Measurements from ENCODE around the gene EIF1AD.
A peak's percentile ranks its signal among the peaks of the same experiment; 100 is the strongest.

The EIF1AD gene, protein sequence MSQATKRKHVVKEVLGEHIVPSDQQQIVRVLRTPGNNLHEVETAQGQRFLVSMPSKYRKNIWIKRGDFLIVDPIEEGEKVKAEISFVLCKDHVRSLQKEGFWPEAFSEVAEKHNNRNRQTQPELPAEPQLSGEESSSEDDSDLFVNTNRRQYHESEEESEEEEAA

DNA sequence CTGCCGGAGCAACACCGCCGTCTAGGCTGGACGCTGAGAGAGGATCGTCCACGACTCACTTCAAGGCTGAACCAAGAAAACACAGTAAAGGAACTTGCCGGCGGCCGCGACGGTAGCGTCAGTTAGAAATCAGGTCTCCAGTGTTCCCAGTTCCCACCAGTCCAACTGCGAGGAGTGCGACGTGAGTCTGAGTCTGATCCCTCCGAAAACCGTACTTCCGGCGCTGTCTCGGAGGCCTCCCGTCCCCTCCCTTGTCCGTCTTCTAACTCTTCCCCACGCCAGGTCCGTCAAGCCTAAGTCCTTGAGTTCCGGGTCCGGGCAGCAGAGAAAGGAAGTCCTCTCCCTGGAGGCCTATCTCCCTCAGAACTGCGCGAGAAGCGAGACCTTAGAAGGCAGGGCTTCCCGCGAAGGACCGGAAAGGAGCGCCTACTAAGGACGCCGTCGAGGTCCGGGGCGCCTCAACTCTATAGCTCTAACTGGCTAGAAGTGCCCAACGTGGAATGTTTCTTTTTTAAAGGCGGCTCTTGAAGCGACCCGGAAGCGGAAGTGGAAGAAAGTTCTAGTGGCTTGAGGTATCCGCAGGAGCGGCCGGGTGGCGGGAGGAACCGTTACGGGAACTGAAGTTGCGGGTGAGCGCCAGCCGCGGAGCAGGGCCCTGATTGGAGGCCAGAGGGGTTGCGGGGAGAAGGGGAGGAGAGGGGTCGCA is at the start of gene EIF1AD, which contains the start of gene BANF1:
Gene EIF1AD, minus strand, starts transcription at position 216 of the 706 bp plus-strand sequence. CDS start 1,768 bp downstream, outside the sequence.
Gene BANF1, plus strand, starts transcription at position 562 of the 706 bp plus-strand sequence. CDS start 748 bp downstream, outside the sequence.
- H3K27ac ChIP-seq: peak within 1 kb of the TSS; percentile 43 to 98 (median 92)

DNA sequence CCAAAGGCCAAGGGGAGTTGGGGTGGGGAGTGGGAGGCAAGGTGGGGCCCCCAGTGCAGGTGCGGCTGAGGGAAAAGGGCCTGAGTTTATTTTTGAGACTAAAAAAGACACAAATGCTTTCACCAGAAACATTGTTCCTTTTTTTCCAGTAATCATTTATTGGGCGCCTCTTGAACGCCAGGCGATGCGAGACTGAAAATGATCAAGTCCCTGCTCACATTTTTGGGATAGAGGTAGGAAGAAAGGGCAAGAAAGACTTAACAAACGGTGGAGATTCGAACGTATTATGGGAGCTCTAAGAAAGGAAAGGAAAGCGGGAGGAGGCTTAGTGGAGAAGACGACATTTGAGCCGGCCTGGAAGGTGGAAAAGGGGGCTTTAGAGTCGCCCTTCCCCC is 49.4 kb upstream of the EIF1AD start:
- H3K4me3 ChIP-seq: peak overlapping the region; percentile 81 to 99 (median 95)
- peak overlapping the region; percentile 62 to 96 (median 89) for H3K27ac ChIP-seq

More for the DNA sequence above, at the start of gene EIF1AD, which contains the start of gene BANF1:
- peak within 1 kb of the TSS; percentile 54 to 96 (median 92) for H3K4me3 ChIP-seq

DNA sequence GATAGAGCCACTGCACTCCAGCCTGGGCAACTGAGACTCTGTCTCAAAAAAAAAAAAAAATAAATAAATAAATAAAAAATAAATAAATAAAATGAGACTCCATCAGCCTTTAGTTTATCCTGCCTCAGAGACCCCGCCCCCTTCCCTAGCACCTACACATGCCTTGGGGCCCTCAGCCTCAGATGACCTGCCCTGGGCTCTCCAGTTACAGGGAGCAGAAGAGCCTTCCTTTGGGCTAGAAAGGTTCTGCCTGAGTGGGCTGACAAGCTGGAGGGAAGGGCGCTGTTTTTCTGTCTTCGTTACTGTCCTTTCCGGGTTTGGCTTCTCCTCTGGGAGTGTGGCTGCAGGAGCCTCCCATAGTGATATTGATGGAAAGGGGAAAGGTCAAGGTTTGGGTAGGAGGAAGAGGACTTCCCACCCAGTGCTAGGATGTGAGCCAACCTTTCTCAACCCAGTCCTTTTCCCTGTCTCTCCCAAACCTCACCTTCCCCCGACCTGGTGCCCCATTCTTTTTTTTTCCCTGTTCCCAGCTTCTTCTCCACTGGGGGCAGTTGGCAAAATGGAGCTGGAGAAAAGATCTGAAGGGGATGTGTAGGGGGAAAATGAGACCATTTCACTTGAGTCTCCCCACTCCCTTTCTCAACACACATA is 48.7 kb upstream of the EIF1AD start:
- peak overlapping the region in 11 of 21 experiments; percentile 72 to 95 (median 89) for H3K27ac ChIP-seq
- no peak overlapping the region for H3K4me3 ChIP-seq

DNA sequence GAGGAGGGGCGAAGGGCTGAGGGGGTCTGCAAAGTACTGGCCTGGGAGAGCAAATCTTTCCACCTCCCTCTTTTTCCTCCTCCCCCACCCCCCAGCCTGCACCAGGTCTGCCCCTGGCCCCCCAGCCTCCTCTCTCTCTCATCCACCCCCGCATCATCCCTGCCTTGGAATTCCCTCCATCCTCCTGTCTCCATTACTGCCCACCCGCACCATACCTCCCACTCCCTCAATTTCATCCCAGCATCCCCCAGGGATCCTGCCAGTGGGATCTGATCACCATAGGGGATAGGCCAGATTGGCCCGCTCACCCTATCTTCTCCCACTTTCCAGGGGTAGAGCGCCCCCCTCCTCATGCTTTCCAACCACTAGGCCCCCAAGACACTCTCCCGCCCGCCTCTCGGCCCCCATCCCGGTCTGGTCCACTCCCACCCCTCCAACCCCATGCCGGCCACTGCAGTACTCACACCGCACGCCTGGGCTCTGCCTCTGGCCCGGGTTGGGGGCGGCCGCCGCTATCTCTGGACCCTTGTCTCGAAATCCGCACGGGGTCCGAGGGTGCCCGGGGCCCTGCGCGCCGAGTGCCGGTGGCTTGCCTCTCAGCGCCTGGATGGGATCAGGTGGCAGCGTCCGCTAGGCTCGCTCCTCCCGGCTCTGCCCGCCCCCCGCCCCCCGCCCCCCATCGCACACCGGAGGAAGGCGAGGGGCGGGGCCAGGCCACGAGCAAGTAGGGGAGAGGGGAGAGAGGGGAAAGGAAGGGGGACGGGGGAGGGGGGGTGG is 46.8 kb upstream of the EIF1AD start, which contains the start of gene GAL3ST3:
Gene GAL3ST3, minus strand, starts transcription at position 615 of the 777 bp plus-strand sequence. CDS start 3,746 bp downstream, outside the sequence.
- Histone ChIP-seq H3K27ac (no peak within 1 kb of the TSS), H3K4me3 (no peak within 1 kb of the TSS)

DNA sequence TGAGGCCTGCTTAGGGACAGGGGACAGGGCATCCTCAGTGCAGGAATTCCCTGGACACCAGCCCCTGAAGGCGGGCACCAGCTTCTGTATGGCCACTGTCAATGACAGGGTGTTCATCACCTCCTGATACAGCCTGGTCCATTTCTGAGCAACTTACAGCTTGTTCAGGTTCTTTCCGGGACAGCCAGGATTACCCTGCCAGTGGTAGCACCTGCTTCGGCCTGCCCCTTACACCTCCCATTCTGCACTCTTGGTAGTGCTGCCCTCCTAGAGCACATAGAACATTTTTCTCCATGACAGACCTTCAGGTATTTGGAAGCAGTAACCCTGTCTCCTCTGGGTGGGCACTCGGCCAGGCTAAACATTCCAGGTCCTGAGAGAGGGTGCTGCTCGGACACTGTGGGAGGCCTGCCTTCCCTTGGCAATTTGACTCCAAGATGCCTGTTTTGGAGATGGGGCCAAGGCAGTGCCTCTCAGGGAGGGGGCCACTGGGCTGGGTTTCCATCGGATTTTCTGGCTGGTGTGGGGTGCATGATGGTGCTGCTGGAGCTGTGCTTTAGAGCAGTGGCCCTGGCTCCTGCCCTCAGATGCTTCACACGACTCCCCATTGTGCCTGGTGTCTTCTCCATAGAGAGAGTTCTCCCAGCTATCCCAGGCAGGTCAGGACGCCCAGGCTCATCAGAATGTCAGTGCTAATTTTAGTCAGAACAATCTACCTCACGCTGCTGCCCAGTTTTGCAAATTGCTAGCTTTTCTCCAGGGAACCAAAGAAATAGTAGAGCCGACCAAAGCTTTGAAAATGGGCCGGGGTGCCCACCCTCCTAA is 45.8 kb upstream of the EIF1AD start:
- H3K4me3 ChIP-seq: no peak overlapping the region
- no peak overlapping the region for H3K27ac ChIP-seq

DNA sequence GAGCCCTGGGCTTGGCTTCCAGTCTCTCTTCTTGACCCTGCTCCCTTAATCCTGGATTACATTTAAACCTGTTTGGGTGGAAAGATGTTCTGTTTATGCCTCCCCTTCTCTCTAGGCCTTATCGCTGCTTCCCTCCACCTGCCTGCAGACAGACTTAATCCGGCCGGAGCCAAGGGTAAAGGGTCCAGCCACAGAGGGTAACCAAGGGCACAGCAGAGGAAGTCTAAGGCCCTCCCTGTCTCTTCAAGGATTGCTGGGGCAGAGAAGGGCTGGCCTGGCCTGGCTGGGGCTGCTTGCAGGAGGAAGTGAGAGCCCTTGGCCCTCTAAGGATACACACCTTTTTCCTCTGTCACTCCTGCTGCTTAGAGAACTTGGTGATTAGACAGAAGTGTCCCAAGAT is 44.9 kb upstream of the EIF1AD start:
- H3K4me3 ChIP-seq: no peak overlapping the region
- H3K27ac ChIP-seq: no peak overlapping the region

DNA sequence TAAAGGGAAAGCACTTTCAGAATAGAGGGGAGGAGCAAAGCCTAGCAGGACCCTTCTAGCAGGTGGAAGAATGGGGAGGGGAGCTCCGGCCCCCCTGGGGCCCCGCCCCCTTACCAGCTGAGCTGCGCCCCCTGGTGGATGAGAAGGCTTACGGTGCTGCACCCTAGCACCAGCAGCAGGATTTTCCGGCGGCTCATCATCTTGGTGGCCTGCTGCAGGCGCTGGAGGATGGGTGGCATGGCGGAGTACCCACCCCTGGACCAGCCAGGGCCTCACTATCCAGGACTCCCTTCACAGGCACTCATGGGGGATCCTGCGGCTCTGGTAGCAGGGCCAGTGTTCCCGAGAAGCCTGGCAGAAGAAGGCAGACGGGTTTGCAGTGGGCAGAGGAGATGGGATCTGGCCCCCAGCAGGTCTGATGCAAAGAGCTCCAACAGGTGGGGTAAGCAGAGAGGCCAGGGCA is 43.3 kb upstream of the EIF1AD start:
- no peak overlapping the region for H3K4me3 ChIP-seq
- no peak overlapping the region for H3K27ac ChIP-seq

DNA sequence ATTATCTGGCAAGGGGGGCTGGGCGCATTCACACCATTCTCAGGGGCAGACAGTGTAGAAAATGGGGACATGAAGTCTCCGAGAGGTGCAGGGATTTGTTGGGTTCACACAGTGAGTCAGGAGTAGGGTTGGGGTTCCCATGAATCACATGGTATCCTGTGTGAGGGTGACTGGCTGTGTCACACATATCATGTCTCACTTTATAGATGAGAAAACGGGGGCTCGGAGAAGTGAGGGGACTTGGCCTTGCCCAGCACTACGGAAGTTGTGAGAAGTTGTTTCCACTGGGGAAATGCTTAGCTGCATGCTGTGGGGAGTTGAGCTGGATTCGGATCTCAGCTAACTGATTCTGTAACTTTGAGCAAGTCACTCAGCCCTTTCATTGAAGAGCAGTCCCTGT is 42.8 kb upstream of the EIF1AD start:
- no peak overlapping the region for H3K27ac ChIP-seq
- no peak overlapping the region for H3K4me3 ChIP-seq

DNA sequence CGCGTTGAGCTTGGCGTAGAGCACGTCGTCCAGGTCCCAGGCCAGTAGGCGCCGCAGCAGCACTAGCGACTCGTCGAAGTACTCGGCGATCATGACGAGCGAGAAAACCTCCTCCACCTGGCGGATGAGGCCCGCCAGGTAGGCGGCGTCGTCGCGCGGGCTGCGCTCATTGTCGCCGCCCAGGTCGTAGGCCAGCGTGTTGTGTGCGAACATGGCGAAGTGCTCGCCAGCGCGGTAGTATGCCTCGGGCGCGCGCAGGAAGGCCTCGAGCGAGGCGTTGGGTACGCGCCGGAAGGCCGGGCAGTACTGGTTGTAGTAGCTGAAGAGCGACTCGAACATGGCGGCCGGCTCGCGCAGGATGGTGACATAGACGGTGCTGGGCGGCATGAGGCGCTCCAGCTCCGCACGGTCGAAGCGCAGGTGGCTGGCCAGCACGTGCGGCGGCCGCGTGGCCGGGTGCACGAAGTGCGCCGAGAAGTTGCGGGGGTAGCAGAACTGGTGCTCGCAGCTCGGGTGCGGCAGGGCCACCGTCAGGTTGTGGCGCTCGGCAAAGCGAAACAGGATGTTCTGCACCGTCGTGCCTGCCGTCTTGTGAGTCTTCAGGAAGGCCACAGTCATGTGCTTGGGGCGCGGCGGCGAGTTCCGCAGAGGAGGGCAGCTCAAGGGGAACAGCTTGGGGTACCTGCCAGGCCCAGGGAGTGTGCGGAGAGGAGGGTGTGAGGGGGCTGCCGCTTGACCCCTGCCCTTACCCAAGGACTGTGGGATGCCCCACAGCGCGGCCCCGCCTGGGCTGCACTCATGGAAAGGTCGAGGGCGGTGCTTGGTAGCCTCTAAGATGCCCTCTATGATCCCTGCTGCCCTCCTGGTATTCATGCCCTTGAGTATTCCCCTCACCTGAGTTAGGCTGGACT is 41.3 kb upstream of the EIF1AD start:
- Histone ChIP-seq H3K4me3 (no peak overlapping the region), H3K27ac (no peak overlapping the region)

DNA sequence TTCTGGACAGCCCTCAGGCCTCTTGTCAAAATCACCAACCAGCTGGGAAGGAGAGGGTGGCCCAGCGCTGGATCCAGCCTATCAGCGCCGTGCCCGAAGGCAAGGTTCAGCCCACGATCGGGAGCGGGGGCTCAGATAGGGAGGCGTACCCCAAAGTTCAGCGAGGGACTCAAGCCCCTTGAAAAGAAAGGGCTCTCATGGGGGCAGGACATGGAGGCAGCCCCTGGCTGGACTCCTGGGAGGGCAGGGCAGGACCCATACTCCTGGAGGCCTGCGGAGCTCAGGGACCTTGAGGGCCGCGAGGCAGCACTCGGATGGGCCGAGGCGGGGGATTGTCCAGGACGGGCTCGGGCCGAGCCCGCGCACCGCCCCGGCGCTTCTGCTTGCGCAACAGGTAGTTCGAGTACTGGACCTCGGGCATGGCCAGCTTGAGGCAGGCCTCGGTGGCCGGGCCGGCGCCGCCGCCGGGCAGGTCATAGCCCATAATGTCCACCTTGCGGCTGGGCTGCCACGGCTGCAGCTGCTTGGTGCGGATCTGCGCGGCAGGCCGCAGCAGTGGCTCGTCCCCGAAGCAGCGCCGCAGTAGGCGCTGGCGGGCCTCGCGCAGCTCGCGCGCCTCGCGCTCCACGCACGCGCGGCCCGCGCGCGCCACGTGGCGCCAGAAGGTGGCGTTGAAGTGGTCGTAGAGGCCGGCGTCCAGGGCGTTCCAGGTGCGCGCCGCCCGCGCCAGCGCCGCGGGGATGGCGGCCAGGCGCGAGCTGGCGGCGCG is 40.5 kb upstream of the EIF1AD start:
- no peak overlapping the region for H3K27ac ChIP-seq
- no peak overlapping the region for H3K4me3 ChIP-seq

DNA sequence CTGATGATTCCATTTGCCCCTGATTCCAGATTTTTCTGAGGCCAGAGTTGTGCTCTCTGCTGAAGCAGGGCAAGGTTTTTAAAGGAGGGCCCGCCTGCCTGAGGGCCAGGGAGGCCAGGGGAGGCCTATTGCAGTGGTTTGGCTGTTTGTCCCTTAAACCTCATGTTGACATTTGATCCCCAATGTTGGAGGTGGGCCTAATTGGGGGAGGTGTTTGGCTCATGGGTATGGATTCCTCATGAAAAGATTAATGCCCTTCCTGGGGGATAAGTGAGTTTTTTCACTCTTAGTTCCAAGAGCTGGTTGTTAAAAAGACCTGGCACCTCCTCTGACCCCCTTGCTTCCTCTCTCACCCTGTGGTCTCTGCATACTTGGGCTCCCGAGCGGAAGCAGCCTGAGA is 37.8 kb upstream of the EIF1AD start:
- Histone ChIP-seq H3K27ac (no peak overlapping the region), H3K4me3 (no peak overlapping the region)

DNA sequence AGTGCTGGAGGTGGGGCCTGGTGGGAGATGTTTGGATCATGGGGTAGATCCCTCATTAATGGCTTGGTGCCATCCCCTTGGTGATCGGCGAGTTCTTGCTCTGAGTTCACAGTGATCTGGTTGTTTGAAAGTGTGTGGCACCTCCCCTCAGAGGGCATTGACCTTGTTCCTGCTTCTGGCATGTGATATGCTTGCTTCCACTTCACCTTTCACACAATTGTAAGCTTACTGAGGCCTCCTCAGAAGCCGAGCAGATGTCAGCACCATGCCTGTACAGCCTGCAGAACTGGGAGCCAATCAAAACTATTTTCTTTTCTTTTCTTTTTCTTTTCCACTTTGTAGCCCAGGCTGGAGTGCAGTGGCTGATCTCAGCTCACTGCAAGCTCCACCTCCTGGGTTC is 35.4 kb upstream of the EIF1AD start:
- H3K4me3 ChIP-seq: no peak overlapping the region
- no peak overlapping the region for H3K27ac ChIP-seq

DNA sequence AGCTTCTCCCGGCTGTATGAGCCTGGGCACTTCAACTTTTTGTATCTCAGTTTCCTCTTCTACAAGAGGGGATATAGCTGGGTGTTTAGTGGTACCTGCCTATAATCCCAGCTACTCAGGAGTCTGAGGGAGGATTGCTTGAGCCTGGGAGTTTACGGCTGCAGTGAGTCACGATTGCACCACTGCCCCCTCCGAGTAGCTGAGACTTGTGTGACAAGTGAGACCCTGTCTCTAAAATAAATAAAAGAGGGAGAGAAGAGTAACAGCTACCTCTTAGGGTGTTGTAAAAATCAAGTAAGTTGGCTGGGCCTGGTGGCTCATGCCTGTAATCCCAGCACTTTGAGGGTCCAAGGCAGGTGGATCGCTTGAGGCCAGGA is 34.4 kb upstream of the EIF1AD start:
- Histone ChIP-seq H3K4me3 (no peak overlapping the region), H3K27ac (no peak overlapping the region)

DNA sequence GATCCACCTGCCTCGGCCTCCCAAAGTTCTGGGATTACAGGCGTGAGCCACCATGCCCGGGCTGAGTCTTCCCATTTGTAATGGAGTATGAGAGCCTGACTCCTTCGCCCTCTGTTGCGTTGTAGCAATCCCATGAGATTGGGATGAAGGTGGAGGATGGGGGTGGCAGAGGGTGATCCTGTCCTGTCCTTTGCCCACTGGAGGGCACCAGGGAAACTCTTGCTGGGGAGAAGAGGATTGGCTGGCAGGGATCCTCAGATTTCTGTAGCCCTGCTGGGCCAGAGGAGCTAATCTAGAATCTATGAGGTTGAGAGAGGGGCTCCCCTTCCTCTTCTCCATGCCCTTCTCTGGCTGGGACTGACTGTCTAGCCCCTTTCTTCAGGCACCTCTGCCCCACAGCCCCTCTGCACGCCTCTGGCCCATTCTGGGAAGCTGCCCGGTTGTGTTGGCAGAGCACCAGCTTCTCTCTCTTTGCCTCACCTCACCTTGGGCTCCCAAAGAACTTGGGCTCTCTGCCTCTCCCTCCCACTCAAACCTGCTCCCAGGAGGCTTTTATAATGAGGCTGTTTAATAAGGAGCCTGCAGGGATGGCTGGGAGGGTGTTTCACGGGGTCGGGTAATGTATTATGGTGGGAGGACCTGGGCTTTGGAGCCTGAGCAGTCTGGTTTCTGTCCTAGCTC is 33.8 kb upstream of the EIF1AD start:
- H3K4me3 ChIP-seq: no peak overlapping the region
- H3K27ac ChIP-seq: no peak overlapping the region

DNA sequence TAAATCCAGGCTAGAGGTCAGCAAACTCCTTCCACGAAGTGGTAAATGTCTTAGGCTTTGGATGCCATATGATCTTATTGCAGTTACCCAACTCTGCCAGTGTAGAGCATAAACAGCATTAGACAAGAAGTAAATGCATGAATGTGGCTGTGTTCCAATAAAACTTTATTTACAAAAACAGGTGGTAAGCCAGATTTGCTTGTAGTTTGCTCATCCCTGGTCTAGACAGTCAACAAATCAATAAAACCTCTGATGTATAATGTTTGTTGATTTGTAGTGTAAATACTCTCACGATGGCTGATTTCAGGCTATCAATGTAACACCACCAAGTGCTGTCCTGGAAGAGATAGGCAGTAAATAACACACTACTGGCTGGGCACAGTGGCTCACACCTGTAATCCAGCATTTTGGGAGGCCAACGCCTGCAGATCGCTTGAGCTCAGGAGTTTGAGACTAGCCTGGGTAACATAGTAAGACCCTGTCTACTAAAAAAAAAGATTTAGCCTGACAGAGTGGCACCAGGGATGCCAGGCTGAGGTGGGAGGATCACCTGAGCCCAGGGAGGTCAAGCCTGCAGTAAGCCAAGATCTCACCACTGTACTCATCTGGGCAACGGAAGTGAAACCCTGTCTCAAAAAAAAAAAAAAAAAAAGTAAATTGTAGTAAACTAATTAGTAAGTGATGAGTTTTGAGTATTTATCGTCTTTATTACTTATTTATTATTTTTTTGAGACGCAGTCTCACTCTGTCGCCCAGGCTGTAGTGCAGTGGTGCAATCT is 31.2 kb upstream of the EIF1AD start:
- Histone ChIP-seq H3K4me3 (no peak overlapping the region), H3K27ac (no peak overlapping the region)

DNA sequence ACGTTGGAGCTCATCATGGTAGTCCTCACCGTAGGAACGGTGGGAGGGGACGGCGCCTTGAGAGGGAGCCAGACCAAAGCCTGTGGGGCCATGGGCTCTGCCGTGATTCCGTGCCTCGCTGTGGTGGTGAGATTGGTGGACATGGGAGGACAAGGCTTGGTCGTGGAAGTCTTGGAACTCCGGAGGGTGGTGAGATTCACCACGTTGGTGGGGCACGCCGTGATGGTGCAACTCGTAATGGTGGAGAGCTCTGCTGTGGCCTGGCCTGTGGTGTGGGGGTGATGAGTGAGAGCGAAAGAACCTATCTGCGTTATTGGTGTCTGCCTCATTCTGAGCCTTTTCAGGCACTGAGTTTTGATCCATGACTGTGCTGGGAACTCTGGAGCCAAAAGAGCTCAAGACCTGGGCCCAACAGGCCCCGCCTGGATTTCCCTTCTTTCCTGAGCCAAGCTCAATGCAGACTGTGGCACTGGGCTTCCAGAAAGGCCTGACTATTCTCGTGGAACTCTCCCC is 24.1 kb upstream of the EIF1AD start, which contains the start of gene CATSPER1:
Gene CATSPER1, minus strand, starts transcription at position 463 of the 513 bp plus-strand sequence. Its CDS starts 100 bp downstream, at position 363.
- no peak within 1 kb of the TSS for H3K27ac ChIP-seq
- H3K4me3 ChIP-seq: no peak within 1 kb of the TSS
